GM12878 (cell line): ENCODE data around the gene FAM89A. TPM values are rescaled to one million over a fixed set of nuclear protein-coding genes. Genes with fewer than 3 reads are reported as not detected.

Experiments used
- ATAC-seq: fragments of 200-7000 bp; cut with Tn5 transposase; 3 replicates; pipeline ENCODE4 v1.9.1; 2020; ENCODE audit warnings: mild to moderate bottlenecking, moderate library complexity
- BruUV-seq: library from RNA; stranded (reverse); fragments of 400-500 nt; replicated peaks from 2 replicates; lab custom pipeline; 2021; lab: Mats Ljungman, UMichigan
- CTCF ChIA-PET: fragments of 300-600 bp; sonication (Branson Sonifier 250); formaldehyde crosslinking; extraction: SDS; loops from one replicate; lab custom pipeline; 2021; ENCODE audit warnings: inconsistent platforms; lab: Yijun Ruan, JAX
- POLR2A ChIA-PET: fragments of 350-600 bp; formaldehyde crosslinking; extraction: SDS; loops from one replicate; lab custom pipeline; 2021; ENCODE audit warnings: inconsistent platforms; lab: Charles Lee
- RAD21 ChIA-PET: fragments of 300-600 bp; sonication (Branson Sonifier 250); formaldehyde crosslinking; loops from one replicate; lab custom pipeline; 2023; ENCODE audit warnings: antibody characterized with exemption; ENCODE audit not compliant: unreplicated experiment; lab: Charles Lee
- SMC1A ChIA-PET: fragments of 300-600 bp; sonication (Branson Sonifier 250); formaldehyde crosslinking; loops from one replicate; lab custom pipeline; 2023; ENCODE audit not compliant: unreplicated experiment, uncharacterized antibody; lab: Charles Lee
- DNase-seq: peaks from one replicate; pipeline ENCODE4 v3.0.0-alpha.2; 2011; ENCODE audit warnings: low read depth, low spot score
- FAIRE-seq: peaks from 3 replicates; lab custom pipeline; 2011; peaks lifted over from hg19 to GRCh38; lab: Jason Lieb, UNC
- H2AFZ ChIP-seq: 2 replicates; pipeline ENCODE4 v1.6.0; 2011; ENCODE audit warnings: low read depth, low read length, control low read depth; ENCODE audit not compliant: control insufficient read depth
- H3K27ac ChIP-seq: 2 replicates; pipeline ENCODE4 v1.5.1; 2011; ENCODE audit warnings: control low read depth; ENCODE audit not compliant: control insufficient read depth, insufficient read depth
- H3K27me3 ChIP-seq, 2 experiments: replicated peaks in 1 of 2; 2 replicates each; pipeline versions ENCODE4 v1.6.0 to v1.6.1; 2011; ENCODE audit warnings: low read length in 1 of 2; ENCODE audit not compliant: control insufficient read depth in 2 of 2, insufficient read depth in 2 of 2
- H3K36me3 ChIP-seq, 2 experiments: 2 replicates each; pipeline ENCODE4 v1.5.1; 2011; ENCODE audit warnings: low read length in 1 of 2; ENCODE audit not compliant: control insufficient read depth in 2 of 2, insufficient read depth in 2 of 2
- H3K4me1 ChIP-seq: 2 replicates; pipeline ENCODE4 v1.6.1; 2011; ENCODE audit warnings: mild to moderate bottlenecking, low read length, moderate library complexity, mixed read lengths; ENCODE audit not compliant: control insufficient read depth, insufficient read depth
- H3K4me2 ChIP-seq: 2 replicates; pipeline ENCODE4 v1.6.0; 2011; ENCODE audit warnings: control low read depth; ENCODE audit not compliant: control insufficient read depth, insufficient read depth
- H3K4me3 ChIP-seq: fragments of 200-600 bp; sonication (generic); 2 replicates; pipeline ENCODE4 v1.5.1; 2016
- H3K79me2 ChIP-seq: 2 replicates; pipeline ENCODE4 v1.6.0; 2011; ENCODE audit warnings: low read length; ENCODE audit not compliant: control insufficient read depth, insufficient read depth
- H3K9ac ChIP-seq: 2 replicates; pipeline ENCODE4 v1.8.0; 2011; ENCODE audit warnings: low read length, control low read depth, mixed read lengths; ENCODE audit not compliant: control insufficient read depth, insufficient read depth
- H3K9me3 ChIP-seq: replicated peaks from 3 replicates; pipeline ENCODE4 v1.5.1; 2011; ENCODE audit warnings: mild to moderate bottlenecking, low read length; ENCODE audit not compliant: control insufficient read depth, insufficient read depth
- H4K20me1 ChIP-seq: 2 replicates; pipeline ENCODE4 v1.6.0; 2011; ENCODE audit not compliant: control insufficient read depth, insufficient read depth
- BHLHE40 ChIP-seq, 2 experiments: fragments of 450-650 bp in 1 of 2; IDR thresholded peaks; 2 replicates each; pipeline ENCODE4 v1.6.1; 2011 to 2017; ENCODE audit warnings: low read depth in 2 of 2, borderline replicate concordance in 1 of 2, improper control_type of control experiment in 1 of 2, low read length in 1 of 2, mild to moderate bottlenecking in 1 of 2
- BRCA1 ChIP-seq: IDR thresholded peaks from 2 replicates; pipeline ENCODE4 v1.6.1; 2011; ENCODE audit warnings: low read depth, low read length, improper control_type of control experiment
- CREM ChIP-seq: IDR thresholded peaks from 2 replicates; pipeline ENCODE4 v1.6.1; 2014; ENCODE audit warnings: antibody characterized with exemption, low read depth
- DPF2 ChIP-seq: fragments of 450-650 bp; IDR thresholded peaks from 2 replicates; pipeline ENCODE4 v1.6.1; 2017; ENCODE audit warnings: mild to moderate bottlenecking
- HSF1 ChIP-seq: fragments of 150-350 bp; IDR thresholded peaks from 2 replicates; pipeline ENCODE4 v1.6.1; 2014; ENCODE audit warnings: mild to moderate bottlenecking, low read depth, low read length
- MLLT1 ChIP-seq: fragments of 450-650 bp; IDR thresholded peaks from 2 replicates; pipeline ENCODE4 v1.6.1; 2016; ENCODE audit warnings: mild to moderate bottlenecking
- NFYB ChIP-seq: IDR thresholded peaks from 2 replicates; pipeline ENCODE4 v1.6.1; 2011; ENCODE audit warnings: low read depth, mild to moderate bottlenecking, low read length, improper control_type of control experiment, moderate library complexity; ENCODE audit not compliant: insufficient read depth
- TCF12 ChIP-seq: IDR thresholded peaks from 2 replicates; pipeline ENCODE4 v1.6.1; 2011; ENCODE audit warnings: low read depth, mild to moderate bottlenecking, low read length
- ZNF384 ChIP-seq: IDR thresholded peaks from 2 replicates; pipeline ENCODE4 v1.6.1; 2012; ENCODE audit warnings: low read depth, mild to moderate bottlenecking, low read length, improper control_type of control experiment, borderline replicate concordance
- ZSCAN29 ChIP-seq: fragments of 450-650 bp; IDR thresholded peaks from 2 replicates; pipeline ENCODE4 v1.6.1; 2017; ENCODE audit warnings: mild to moderate bottlenecking, moderate library complexity
- WGBS: methylation state at CpG from one replicate; pipeline ENCODE4 v1.1.6; 2016; ENCODE audit warnings: low lambda C conversion rate; ENCODE audit not compliant: insufficient replicate concordance, insufficient coverage; ENCODE audit errors: missing lambda C conversion rate; 5-methylcytosine and 5-hydroxymethylcytosine counted together
- in situ Hi-C: fragments of 300-500 bp; cut with MboI; formaldehyde crosslinking; loops from 9 replicates; pipeline ENCODE4 v1.14.3; 2018; ENCODE audit warnings: mixed read lengths
- intact Hi-C: fragments of 100-400 bp; cut with micrococcal nuclease; formaldehyde crosslinking; loops from one replicate; pipeline ENCODE4 v1.14.2; 2022; ENCODE audit not compliant: unreplicated experiment
- polyA plus RNA-seq, 11 experiments: library from polyadenylated mRNA; depleted of rRNA in 4 of 11; unstranded in 6 of 11; stranded (reverse) in 5 of 11; fragments of >200 nt; fragmentation: Nextera tagmentation in 4 of 11; fragmentation: Illumina TruSeq in 1 of 11; extraction: Ambion mirVana in 4 of 11; extraction: Trizol in 1 of 11; gene quantifications; 1 replicate in 1 of 11; 2 replicates in 10 of 11; pipeline versions ENCODE4 v1.2.1 to v1.2.3, GENCODE V29; 2011 to 2016; ENCODE audit warnings: inconsistent platforms in 2 of 11, missing spikeins in 2 of 11, low read depth in 1 of 11
- total RNA-seq, 4 experiments: library from RNA; depleted of rRNA in 3 of 4; stranded (reverse); fragments of >200 nt in 3 of 4; fragmentation: Illumina TruSeq in 1 of 4; extraction: Trizol in 1 of 4; gene quantifications; 2 replicates each; pipeline versions ENCODE4 v1.2.1 to v1.2.3, GENCODE V29; 2013 to 2021
- TF ChIP-seq, protein P1 (sequence below): fragments of 450-650 bp; IDR thresholded peaks from 2 replicates; pipeline ENCODE4 v1.6.1; 2017; ENCODE audit warnings: mild to moderate bottlenecking, moderate library complexity

The FAM89A gene
- total and polyA plus RNA-seq, 10 of the 15 experiments (the other 5 are each of a cell fraction or from before 2014, with no cell fraction given): 0.06 to 0.72 (median 0.14) TPM; not detected in 4

DNA sequence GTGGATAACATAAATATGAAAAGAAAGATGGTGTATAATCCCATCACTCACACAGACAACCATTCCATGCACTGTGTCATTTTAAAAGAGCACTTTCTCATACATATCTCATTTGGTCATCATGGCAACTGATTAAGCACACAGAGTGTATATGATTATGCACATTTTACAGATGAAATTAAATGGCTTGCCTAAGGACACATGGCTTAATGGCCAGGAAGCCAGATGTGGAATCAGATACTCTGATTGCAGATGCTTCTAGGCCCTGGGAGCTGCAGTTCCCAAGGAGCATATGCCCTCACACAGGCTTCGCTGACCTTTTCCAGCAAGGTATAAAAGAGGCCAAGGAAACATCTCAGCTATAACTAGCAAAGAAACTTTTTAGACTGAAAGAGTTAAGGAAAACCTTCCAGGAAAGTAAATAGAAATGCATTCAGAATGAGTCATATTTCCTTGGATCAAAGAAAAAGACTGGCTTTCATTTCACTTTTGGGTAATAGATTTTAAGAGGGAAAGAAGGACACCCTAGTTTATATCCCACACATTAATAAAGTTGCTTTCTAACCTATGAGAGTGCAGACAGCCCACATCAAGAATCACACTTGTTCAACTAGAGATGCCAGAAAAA is 19.6 kb upstream of the FAM89A start (continued):
- TF ChIP-seq CREM (no peak), ZSCAN29 (no peak), BHLHE40 (IDR thresholded peaks at IDR 0.05; ENCODE audit: borderline replicate concordance in 1 of 2, low read depth in 2 of 2, low read length in 1 of 2) (no peak), BRCA1 (no peak)
- TF ChIP-seq, all 136 proteins: peak for 0

GRCh38 chr1:231058416-231059109 is 18.5 kb upstream of the FAM89A start:
- no peak overlapping the region for H3K4me3 ChIP-seq
- TF ChIP-seq, protein P1, sequence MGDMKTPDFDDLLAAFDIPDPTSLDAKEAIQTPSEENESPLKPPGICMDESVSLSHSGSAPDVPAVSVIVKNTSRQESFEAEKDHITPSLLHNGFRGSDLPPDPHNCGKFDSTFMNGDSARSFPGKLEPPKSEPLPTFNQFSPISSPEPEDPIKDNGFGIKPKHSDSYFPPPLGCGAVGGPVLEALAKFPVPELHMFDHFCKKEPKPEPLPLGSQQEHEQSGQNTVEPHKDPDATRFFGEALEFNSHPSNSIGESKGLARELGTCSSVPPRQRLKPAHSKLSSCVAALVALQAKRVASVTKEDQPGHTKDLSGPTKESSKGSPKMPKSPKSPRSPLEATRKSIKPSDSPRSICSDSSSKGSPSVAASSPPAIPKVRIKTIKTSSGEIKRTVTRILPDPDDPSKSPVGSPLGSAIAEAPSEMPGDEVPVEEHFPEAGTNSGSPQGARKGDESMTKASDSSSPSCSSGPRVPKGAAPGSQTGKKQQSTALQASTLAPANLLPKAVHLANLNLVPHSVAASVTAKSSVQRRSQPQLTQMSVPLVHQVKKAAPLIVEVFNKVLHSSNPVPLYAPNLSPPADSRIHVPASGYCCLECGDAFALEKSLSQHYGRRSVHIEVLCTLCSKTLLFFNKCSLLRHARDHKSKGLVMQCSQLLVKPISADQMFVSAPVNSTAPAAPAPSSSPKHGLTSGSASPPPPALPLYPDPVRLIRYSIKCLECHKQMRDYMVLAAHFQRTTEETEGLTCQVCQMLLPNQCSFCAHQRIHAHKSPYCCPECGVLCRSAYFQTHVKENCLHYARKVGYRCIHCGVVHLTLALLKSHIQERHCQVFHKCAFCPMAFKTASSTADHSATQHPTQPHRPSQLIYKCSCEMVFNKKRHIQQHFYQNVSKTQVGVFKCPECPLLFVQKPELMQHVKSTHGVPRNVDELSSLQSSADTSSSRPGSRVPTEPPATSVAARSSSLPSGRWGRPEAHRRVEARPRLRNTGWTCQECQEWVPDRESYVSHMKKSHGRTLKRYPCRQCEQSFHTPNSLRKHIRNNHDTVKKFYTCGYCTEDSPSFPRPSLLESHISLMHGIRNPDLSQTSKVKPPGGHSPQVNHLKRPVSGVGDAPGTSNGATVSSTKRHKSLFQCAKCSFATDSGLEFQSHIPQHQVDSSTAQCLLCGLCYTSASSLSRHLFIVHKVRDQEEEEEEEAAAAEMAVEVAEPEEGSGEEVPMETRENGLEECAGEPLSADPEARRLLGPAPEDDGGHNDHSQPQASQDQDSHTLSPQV: no peak
- TF ChIP-seq HSF1 (no peak), NFYB (no peak), ZNF384 (no peak), TCF12 (no peak), DPF2 (no peak), MLLT1 (no peak)
- intact Hi-C loops: no loop called here
- no TSS peak for BruUV-seq
- H3K4me1 ChIP-seq: no peaks in the 10 kb centered on the region
- in situ Hi-C loops: no loop called here
- ChIA-PET CTCF (no interaction called here), RAD21 (no interaction called here), POLR2A (no interaction called here), SMC1A (no interaction called here)
- H3K36me3 ChIP-seq: no peaks in the 10 kb centered on the region
- no peak overlapping the region for H3K4me2 ChIP-seq
- H2AFZ ChIP-seq: no peak overlapping the region
- H3K27ac ChIP-seq: no peak overlapping the region
- no peaks in the 10 kb centered on the region; a peak in 1 of 4 replicates for H3K27me3 ChIP-seq
- DNase-seq (no peak), ATAC-seq (peak; percentile 66), FAIRE-seq (no peak)
- 23% methylated on average over 8 of the region's 8 CpGs for WGBS
- H3K9me3 ChIP-seq: no peaks in the 10 kb centered on the region
- no peaks in the 10 kb centered on the region for H3K79me2 ChIP-seq
- H4K20me1 ChIP-seq: no peaks in the 10 kb centered on the region
- no peak overlapping the region for H3K9ac ChIP-seq
